ENCODE data around the gene PLEKHA6.

The PLEKHA6 gene

GRCh38 chr1:204227996-204228785, 131.5 kb downstream of the PLEKHA6 start:
- no peak for DNase-seq

GRCh38 chr1:204227351-204227750, 132.4 kb downstream of the PLEKHA6 start:
- no peak for DNase-seq

GRCh38 chr1:204225841-204226735, 133.6 kb downstream of the PLEKHA6 start:
- no peak for DNase-seq

GRCh38 chr1:204224655-204225054, 135.1 kb downstream of the PLEKHA6 start:
- DNase-seq: no peak

GRCh38 chr1:204223129-204223860, 136.4 kb downstream of the PLEKHA6 start:
- DNase-seq: no peak

- no peak for DNase-seq
Observed at GRCh38 chr1:204222764-204223055, 137.0 kb downstream of the PLEKHA6 start.

- no peak for DNase-seq
Observed at GRCh38 chr1:204222006-204222763, 137.5 kb downstream of the PLEKHA6 start.

GRCh38 chr1:204221271-204221670, 138.5 kb downstream of the PLEKHA6 start:
- DNase-seq: no peak

- no peak for DNase-seq
Observed at GRCh38 chr1:204219971-204220616, 139.6 kb downstream of the PLEKHA6 start.

- no peak for DNase-seq
Observed at GRCh38 chr1:204218552-204218951, 141.2 kb downstream of the PLEKHA6 start.

- DNase-seq: no peak
Observed at GRCh38 chr1:204217648-204218000, 142.1 kb downstream of the PLEKHA6 start.

GRCh38 chr1:204216880-204217647, 142.7 kb downstream of the PLEKHA6 start:
- no peak for DNase-seq

GRCh38 chr1:204216236-204216635, 143.5 kb downstream of the PLEKHA6 start:
- no peak for DNase-seq

GRCh38 chr1:204213668-204214662, 145.8 kb downstream of the PLEKHA6 start, which contains the start of gene GOLT1A:
GOLT1A (minus strand) TSS chr1:204213988; CDS start chr1:204213906, 82 bp downstream.
- peak; percentile 43 for DNase-seq

GRCh38 chr1:204212715-204213114, 147.0 kb downstream of the PLEKHA6 start:
- DNase-seq: no peak

- no peak for DNase-seq
Observed at GRCh38 chr1:204211046-204211445, 148.7 kb downstream of the PLEKHA6 start.

- DNase-seq: peak; percentile 73
Observed at GRCh38 chr1:204207136-204207616, 152.6 kb downstream of the PLEKHA6 start.

- DNase-seq: no peak
Observed at GRCh38 chr1:204206121-204206520, 153.6 kb downstream of the PLEKHA6 start.

GRCh38 chr1:204205486-204205885, 154.2 kb downstream of the PLEKHA6 start:
- no peak for DNase-seq

- DNase-seq: no peak
Observed at GRCh38 chr1:204204944-204205343, 154.8 kb downstream of the PLEKHA6 start.

Data from activated CD4-positive, alpha-beta T cell treated with anti-CD3 and anti-CD28 coated beads, Interleukin-2, amount 50 U/mL, for 1 hour (primary cell).